Stimulated activated CD8-positive, alpha-beta memory T cell treated with anti-CD3 and anti-CD28 coated beads, Interleukin-12 subunit alpha, Interleukin-12 subunit beta, amount 100 ng/mL, for 24 hours (primary cell): ENCODE results near the gene FHDC1.

Experiments used
- DNase-seq: peaks from one replicate; pipeline ENCODE4 v3.0.0-alpha.2; 2020; ENCODE audit errors: extremely low read depth

The FHDC1 gene

GRCh38 chr4:153005899-153006381, 69.8 kb downstream of the FHDC1 start:
- no peak for DNase-seq

DNA sequence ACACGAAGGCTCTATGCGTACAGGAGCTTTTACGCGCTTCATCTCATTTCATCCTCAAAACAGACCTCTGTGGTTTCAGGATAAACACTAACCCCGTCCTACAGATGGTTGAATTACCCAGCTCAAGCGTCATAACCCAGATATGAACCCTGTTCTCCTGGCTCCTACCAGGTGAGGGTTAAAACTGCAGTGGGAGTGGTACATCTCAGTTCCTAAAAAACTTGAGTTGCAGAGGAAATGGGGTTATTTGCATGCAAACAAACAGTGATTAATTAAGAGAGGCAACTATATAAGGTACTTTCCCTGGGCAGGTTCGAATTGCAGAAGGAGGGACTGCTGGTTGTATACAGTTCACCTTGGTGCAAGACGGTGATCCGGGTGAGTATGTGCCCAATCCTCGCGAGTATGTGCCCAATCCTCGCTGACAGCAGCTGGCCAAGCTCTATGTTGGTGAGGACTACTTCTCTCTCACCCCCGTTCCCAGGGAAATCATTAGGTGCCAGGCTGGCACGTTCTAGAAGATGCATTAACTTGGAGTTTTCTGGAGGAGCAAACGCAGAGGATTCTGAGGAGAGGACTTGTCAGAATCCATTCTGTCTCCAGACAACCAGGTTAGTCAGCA, 72.6 kb downstream of the FHDC1 start:
- no peak for DNase-seq

GRCh38 chr4:153010146-153010545, 74.0 kb downstream of the FHDC1 start:
- DNase-seq, result no peak

- no peak for DNase-seq
These were observed 77.3 kb downstream of the FHDC1 start for GRCh38 chr4:153013202-153013977.

DNA sequence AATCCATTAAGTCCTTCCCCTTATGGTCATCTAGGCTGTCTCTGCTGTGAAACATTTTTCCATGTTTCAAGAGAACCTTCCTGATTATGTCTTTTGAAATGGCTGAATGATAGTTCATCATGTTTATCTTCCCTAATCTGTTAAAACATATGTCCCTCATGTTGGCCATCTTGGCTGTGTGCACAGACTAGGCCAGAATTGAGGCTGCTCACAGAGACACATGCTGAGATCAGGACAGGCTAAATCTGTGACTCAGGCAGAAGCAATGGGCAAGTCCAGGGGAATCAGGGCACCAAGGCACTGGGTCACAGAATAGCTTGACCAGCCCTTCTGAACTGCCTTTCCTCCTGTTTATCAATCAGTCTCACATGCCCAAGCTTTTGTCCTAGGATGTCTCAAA, 78.3 kb downstream of the FHDC1 start:
- no peak for DNase-seq

DNA sequence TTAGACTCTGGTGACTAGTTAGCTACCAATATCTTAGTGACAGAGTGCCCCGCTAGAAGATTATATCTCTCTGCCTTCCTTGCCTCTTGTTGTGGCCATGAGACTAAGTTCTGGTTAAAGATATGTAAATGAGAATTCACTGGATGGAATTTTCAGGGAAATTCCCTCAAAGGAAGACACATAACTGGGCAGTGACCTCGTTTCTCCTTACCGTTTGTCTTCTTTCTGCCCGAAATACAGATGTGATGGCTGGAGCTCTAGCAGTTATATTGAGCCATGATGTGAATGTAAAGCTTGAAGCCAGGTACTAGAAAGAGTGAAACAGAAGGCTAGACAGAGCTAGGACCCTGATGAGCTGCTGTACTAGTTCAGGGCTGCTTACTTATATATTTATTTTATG, 80.5 kb downstream of the FHDC1 start:
- no peak for DNase-seq

DNA sequence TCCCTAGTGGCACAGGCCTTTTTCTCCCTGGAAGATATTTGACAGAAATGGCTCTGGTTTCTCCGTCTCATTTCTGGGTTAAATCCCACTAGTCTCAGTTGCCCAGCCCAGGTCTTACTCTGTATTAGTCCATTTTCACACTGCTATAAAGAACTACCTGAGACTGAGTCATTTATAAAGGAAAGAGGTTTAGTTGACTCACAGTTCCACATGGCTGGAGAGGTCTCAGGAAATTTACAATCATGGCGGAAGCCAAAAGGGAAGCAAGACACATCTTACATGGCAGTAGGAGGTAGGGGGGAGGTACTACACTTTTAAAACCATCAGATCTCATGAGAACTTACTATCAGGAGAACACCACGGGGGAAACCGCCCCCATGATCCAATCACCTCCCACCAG, 81.9 kb downstream of the FHDC1 start:
- DNase-seq, result no peak

DNA sequence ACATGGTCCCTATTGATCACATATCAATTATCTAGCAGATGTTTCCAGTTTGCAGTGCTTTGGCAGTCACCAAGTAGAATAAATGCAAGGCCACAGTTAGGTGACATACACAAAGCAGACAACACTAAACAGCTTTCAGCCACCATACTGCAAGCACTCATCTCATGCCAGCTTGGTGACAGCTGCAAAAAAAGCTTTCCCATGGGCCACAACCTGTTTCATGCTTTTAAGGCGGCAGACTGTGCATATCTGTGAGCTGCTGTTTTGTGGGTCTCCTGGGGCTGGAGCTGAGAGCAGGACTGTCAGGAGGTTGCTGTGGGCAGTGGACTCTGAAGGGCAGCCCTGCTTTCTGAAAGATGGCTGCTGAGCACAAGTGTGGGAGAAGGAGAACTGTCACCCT, 82.6 kb downstream of the FHDC1 start:
- no peak for DNase-seq

- DNase-seq, result no peak
These were observed 83.8 kb downstream of the FHDC1 start for GRCh38 chr4:153019906-153020305.

- no peak for DNase-seq
These were observed 84.3 kb downstream of the FHDC1 start for GRCh38 chr4:153020457-153020856.

- no peak for DNase-seq
These were observed 85.2 kb downstream of the FHDC1 start for GRCh38 chr4:153021276-153021675.

- no peak for DNase-seq
These were observed 86.2 kb downstream of the FHDC1 start for GRCh38 chr4:153022241-153022715.

DNA sequence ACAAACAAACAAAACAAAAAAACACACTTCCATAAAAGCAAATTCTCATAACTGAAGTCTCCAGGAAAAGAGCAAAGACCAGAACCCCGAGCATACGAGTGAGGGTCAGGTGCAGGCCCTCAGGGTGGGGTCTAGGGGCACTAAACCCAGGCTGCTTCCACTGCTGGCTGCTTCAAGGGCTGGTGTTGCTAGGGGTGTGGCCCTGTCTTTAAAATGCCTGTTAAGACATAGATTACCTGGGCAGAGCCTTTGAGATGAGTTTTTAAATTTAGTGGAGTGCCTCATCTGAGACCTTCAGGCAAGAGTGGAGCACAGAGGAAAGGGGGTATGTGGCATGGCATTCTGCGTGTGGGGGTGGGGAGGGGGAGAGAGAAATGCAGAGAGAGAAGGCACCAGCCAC, 87.0 kb downstream of the FHDC1 start:
- no peak for DNase-seq

DNA sequence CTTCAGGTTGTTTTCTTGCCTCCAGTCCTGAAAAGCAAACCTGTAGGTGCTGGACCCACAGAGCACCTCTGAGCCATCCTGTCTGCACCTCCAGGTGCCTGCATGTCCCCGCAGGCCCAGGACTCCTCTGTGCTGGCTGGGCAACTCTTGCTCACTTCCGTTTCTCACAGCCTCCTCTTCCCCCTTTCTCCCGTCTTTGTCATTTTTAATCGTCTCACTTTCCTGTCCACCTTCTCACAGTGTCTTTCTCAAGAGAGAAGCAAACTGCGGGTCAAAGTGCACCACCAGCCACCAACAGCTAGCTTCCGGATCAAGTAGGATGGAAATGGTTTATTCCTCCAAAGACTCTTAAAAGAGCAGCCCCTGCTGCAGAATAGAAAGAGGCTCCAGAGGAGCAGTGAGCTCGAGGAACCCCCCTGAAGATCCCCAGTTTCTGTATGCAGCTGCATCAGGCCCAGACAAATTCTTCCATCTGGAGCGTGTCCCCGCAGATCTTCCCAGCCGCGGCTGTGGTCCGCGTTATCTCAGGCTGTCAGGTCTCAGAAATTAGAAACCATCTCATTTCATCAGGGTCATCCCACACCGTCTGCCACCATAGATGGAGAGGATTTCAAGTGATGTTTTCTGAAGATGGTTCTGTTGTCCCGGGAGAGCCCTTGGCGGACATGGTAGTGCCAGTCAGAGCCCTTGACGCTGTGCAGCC, 87.7 kb downstream of the FHDC1 start:
- no peak for DNase-seq

DNA sequence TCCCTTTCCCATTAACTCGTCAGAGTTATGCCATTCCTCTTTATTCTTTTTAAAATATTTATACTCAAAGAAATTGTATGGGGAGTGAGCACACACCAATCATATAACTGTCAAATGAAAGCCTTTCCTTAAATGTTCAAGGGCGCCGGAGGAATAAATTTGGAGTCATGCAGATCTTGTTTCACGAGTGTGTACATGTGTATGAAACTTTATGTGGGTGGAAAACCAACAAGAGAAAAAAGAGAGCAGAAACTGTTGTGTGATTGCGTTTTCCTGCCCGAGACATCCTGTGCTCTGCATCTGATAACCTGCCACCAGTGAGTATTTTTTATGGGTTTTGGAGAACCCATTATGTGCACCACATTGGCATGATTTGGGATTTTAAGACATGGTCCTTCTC, 88.3 kb downstream of the FHDC1 start:
- DNase-seq, result no peak

GRCh38 chr4:153025406-153025805, 89.3 kb downstream of the FHDC1 start:
- no peak for DNase-seq

GRCh38 chr4:153026591-153027346, 90.6 kb downstream of the FHDC1 start:
- DNase-seq, result no peak

DNA sequence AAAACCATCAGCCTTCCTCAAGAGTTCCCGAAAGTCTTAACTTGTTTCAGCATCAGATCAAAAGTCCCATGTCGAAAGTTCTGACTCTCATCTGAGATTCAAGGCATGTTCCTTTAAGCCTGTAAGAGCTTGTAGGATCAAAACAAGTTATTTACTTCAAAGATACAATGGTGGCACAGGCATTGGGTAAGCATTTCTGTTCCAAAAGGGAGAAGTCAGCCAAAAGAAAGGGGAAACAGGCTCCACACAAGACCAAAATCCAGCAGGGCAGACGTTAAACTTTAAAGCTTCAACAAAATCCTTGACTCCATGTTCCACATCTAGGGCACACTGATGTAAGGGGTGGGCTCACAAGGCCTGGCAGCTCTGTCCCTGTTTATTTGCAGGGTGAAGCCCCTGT, 91.7 kb downstream of the FHDC1 start:
- DNase-seq, result no peak

- DNase-seq, result no peak
These were observed 92.4 kb downstream of the FHDC1 start for GRCh38 chr4:153028535-153028934.
